ENCODE measurements around the gene SV2A.
A peak's percentile ranks its signal among the peaks of the same experiment; 100 is the strongest.
"Not testable (repeated sequence)": the region's sequence is repeated elsewhere in the genome, so short reads cannot be mapped to it uniquely, and the experiment has no call there.

The SV2A gene

GRCh38 chr1:149917571-149918144 is at the start of gene SV2A:
Gene SV2A, minus strand, starts transcription at chr1:149917844. Its CDS starts 4,004 bp downstream, at chr1:149913840.
- DNase-seq, result no peak

GRCh38 chr1:149967041-149967440 is 49.4 kb upstream of the SV2A start:
- DNase-seq, result no peak

GRCh38 chr1:149966405-149966804 is 48.8 kb upstream of the SV2A start:
- no peak for DNase-seq

GRCh38 chr1:149965440-149965839 is 47.8 kb upstream of the SV2A start:
- DNase-seq, result no peak

- DNase-seq, result no peak
Observed at GRCh38 chr1:149963358-149963757, 45.7 kb upstream of the SV2A start.

- no peak for DNase-seq
Observed at GRCh38 chr1:149962736-149963135, 45.1 kb upstream of the SV2A start.

GRCh38 chr1:149962039-149962647 is 44.5 kb upstream of the SV2A start:
- DNase-seq, result peak in 1 of 2 experiments; percentile 62

- not testable (repeated sequence) for DNase-seq
Observed at GRCh38 chr1:149957548-149957947, 39.9 kb upstream of the SV2A start.

- no peak for DNase-seq
Observed at GRCh38 chr1:149949911-149950310, 32.3 kb upstream of the SV2A start.

GRCh38 chr1:149945206-149945605 is 27.6 kb upstream of the SV2A start:
- DNase-seq, result no peak

GRCh38 chr1:149942885-149943284 is 25.2 kb upstream of the SV2A start:
- no peak for DNase-seq

GRCh38 chr1:149942207-149942606 is 24.6 kb upstream of the SV2A start:
- DNase-seq, result no peak

GRCh38 chr1:149940427-149940826 is 22.8 kb upstream of the SV2A start:
- no peak for DNase-seq

- not testable (repeated sequence) for DNase-seq
Observed at GRCh38 chr1:149938668-149939003, 21.0 kb upstream of the SV2A start.

GRCh38 chr1:149937759-149938158 is 20.1 kb upstream of the SV2A start:
- DNase-seq, result no peak

- DNase-seq, result peak in 1 of 2 experiments; percentile 64
Observed at GRCh38 chr1:149936992-149937705, 19.5 kb upstream of the SV2A start.

- DNase-seq, result no peak
Observed at GRCh38 chr1:149936170-149936991, 18.7 kb upstream of the SV2A start, which contains the start of gene MTMR11. Gene MTMR11, minus strand, starts transcription at chr1:149936879. Its CDS starts 232 bp downstream, at chr1:149936647.

- no peak for DNase-seq
Observed at GRCh38 chr1:149934356-149934755, 16.7 kb upstream of the SV2A start.

GRCh38 chr1:149933208-149933607 is 15.6 kb upstream of the SV2A start:
- DNase-seq, result no peak

- DNase-seq, result no peak
Observed at GRCh38 chr1:149932474-149932873, 14.8 kb upstream of the SV2A start.

GRCh38 chr1:149931212-149931790 is 13.7 kb upstream of the SV2A start:
- no peak for DNase-seq

GRCh38 chr1:149929856-149930255 is 12.2 kb upstream of the SV2A start:
- DNase-seq, result no peak

GRCh38 chr1:149928401-149928724 is 10.7 kb upstream of the SV2A start:
- no peak for DNase-seq
